IMR-90 (cell line): ENCODE results near the gene IFNA4. TPM values are rescaled to one million over a fixed set of nuclear protein-coding genes. Genes with fewer than 3 reads are reported as not detected.

Source experiments
- ATAC-seq: fragments of 200-7000 bp; cut with Tn5 transposase; 2 replicates; pipeline ENCODE4 v1.9.1; 2020; ENCODE audit warnings: low read depth, mild to moderate bottlenecking, moderate library complexity
- BruUV-seq: library from RNA; stranded (reverse); fragments of 400-500 nt; replicated peaks from 2 replicates; lab custom pipeline; 2021; lab: Mats Ljungman, UMichigan
- CTCF ChIA-PET: fragments of 300-600 bp; formaldehyde crosslinking; extraction: SDS; loops from one replicate; lab custom pipeline; 2021; ENCODE audit warnings: antibody characterized with exemption; lab: Yijun Ruan, JAX
- POLR2A ChIA-PET: fragments of 300-600 bp; sonication (Branson Sonifier 250); formaldehyde crosslinking; loops from one replicate; lab custom pipeline; 2022; ENCODE audit warnings: antibody characterized with exemption; ENCODE audit not compliant: unreplicated experiment; lab: Charles Lee
- DNase-seq: peaks from one replicate; pipeline ENCODE4 v3.0.0; 2013
- H2AFZ ChIP-seq: replicated peaks from 2 replicates; pipeline ENCODE3; 2013; ENCODE audit warnings: low read length, mild to moderate bottlenecking; ENCODE audit not compliant: poor library complexity
- H2AK5ac ChIP-seq: 2 replicates; pipeline ENCODE4 v1.6.1; 2013; ENCODE audit warnings: low read depth, low read length, inconsistent platforms
- H2AK9ac ChIP-seq: replicated peaks from 2 replicates; pipeline ENCODE3; 2013; ENCODE audit warnings: mild to moderate bottlenecking, low read depth, low read length, moderate library complexity; ENCODE audit not compliant: poor library complexity
- H2BK120ac ChIP-seq: 2 replicates; pipeline ENCODE4 v1.6.1; 2013; ENCODE audit warnings: low read depth, low read length, inconsistent platforms
- H2BK15ac ChIP-seq: 3 replicates; pipeline ENCODE4 v1.6.1; 2013; ENCODE audit warnings: low read depth, low read length, inconsistent platforms
- H2BK20ac ChIP-seq: 2 replicates; pipeline ENCODE4 v1.6.1; 2013; ENCODE audit warnings: low read depth, mild to moderate bottlenecking, inconsistent platforms, low read length, moderate library complexity
- H2BK5ac ChIP-seq: 2 replicates; pipeline ENCODE4 v1.6.1; 2013; ENCODE audit warnings: mild to moderate bottlenecking, low read depth, low read length, inconsistent platforms; ENCODE audit not compliant: poor library complexity, severe bottlenecking
- H3K14ac ChIP-seq: replicated peaks from 2 replicates; pipeline ENCODE4 v1.6.1; 2013; ENCODE audit warnings: low read depth, low read length, inconsistent platforms
- H3K18ac ChIP-seq: 2 replicates; pipeline ENCODE4 v1.6.1; 2013; ENCODE audit warnings: low read depth, low read length, control low read depth
- H3K23ac ChIP-seq: 2 replicates; pipeline ENCODE4 v1.6.1; 2013; ENCODE audit warnings: low read depth, low read length, inconsistent platforms
- H3K27ac ChIP-seq: 2 replicates; pipeline ENCODE4 v1.5.1; 2013; ENCODE audit warnings: mild to moderate bottlenecking, control low read depth, low read length; ENCODE audit not compliant: insufficient read depth
- H3K27me3 ChIP-seq: 2 replicates; pipeline ENCODE4 v1.6.1; 2013; ENCODE audit warnings: low read length; ENCODE audit not compliant: control insufficient read depth, insufficient read depth
- H3K36me3 ChIP-seq: 2 replicates; pipeline ENCODE4 v1.6.1; 2013; ENCODE audit warnings: low read length, mixed read lengths; ENCODE audit not compliant: control insufficient read depth, insufficient read depth
- H3K4ac ChIP-seq: 2 replicates; pipeline ENCODE4 v1.6.1; 2013; ENCODE audit warnings: low read depth, low read length, inconsistent platforms
- H3K4me1 ChIP-seq: 2 replicates; pipeline ENCODE4 v1.6.1; 2013; ENCODE audit warnings: low read length, mixed read lengths; ENCODE audit not compliant: control insufficient read depth, insufficient read depth
- H3K4me2 ChIP-seq: 2 replicates; pipeline ENCODE4 v1.6.1; 2013; ENCODE audit warnings: low read depth, mild to moderate bottlenecking, control low read depth, low read length, moderate library complexity
- H3K4me3 ChIP-seq: 2 replicates; pipeline ENCODE4 v1.5.1; 2013; ENCODE audit warnings: low read depth, mild to moderate bottlenecking, control low read depth, low read length, moderate library complexity; ENCODE audit not compliant: insufficient read depth
- H3K56ac ChIP-seq: 2 replicates; pipeline ENCODE4 v1.6.1; 2013; ENCODE audit warnings: low read length, inconsistent platforms; ENCODE audit not compliant: insufficient read depth; ENCODE audit errors: extremely low read depth
- H3K79me1 ChIP-seq, 2 experiments: 2 replicates each; pipeline ENCODE4 v1.6.1; 2013; ENCODE audit warnings: low read length in 2 of 2, inconsistent platforms in 1 of 2, low read depth in 1 of 2
- H3K9ac ChIP-seq: 2 replicates; pipeline ENCODE4 v1.6.1; 2013; ENCODE audit warnings: low read depth, low read length, control low read depth
- H3K9me1 ChIP-seq: 2 replicates; pipeline ENCODE4 v1.6.1; 2013; ENCODE audit warnings: low read length, inconsistent platforms; ENCODE audit not compliant: insufficient read depth
- H3K9me3 ChIP-seq: 2 replicates; pipeline ENCODE4 v1.6.1; 2013; ENCODE audit warnings: low read length; ENCODE audit not compliant: control insufficient read depth, insufficient read depth
- H4K20me1 ChIP-seq: 2 replicates; pipeline ENCODE4 v1.6.1; 2013; ENCODE audit warnings: low read length, inconsistent platforms; ENCODE audit not compliant: insufficient read depth
- H4K5ac ChIP-seq: 2 replicates; pipeline ENCODE4 v1.6.1; 2013; ENCODE audit warnings: mild to moderate bottlenecking, low read depth, low read length, control low read depth
- H4K8ac ChIP-seq, 2 experiments: 2 replicates each; pipeline ENCODE4 v1.6.1; 2013; ENCODE audit warnings: low read depth in 2 of 2, low read length in 2 of 2, control low read depth in 1 of 2, inconsistent platforms in 1 of 2
- H4K91ac ChIP-seq: 2 replicates; pipeline ENCODE4 v1.6.1; 2013; ENCODE audit warnings: low read depth, low read length, inconsistent platforms; ENCODE audit not compliant: insufficient read depth
- BHLHE40 ChIP-seq: fragments of 150-350 bp; IDR thresholded peaks from 2 replicates; pipeline ENCODE4 v1.6.1; 2016; ENCODE audit warnings: mild to moderate bottlenecking, low read depth, low read length
- CEBPB ChIP-seq: IDR thresholded peaks from 2 replicates; pipeline ENCODE4 v1.6.1; 2012; ENCODE audit warnings: low read depth, low read length, improper control_type of control experiment
- CHD1 ChIP-seq: IDR thresholded peaks from 2 replicates; pipeline ENCODE4 v1.6.1; 2012; ENCODE audit warnings: low read depth, low read length, improper control_type of control experiment
- FOS ChIP-seq: fragments of 150-350 bp; IDR thresholded peaks from 2 replicates; pipeline ENCODE4 v1.6.1; 2016; ENCODE audit warnings: low read depth, low read length
- MAFK ChIP-seq: IDR thresholded peaks from 2 replicates; pipeline ENCODE4 v1.6.1; 2012; ENCODE audit warnings: low read depth, low read length, improper control_type of control experiment
- MAZ ChIP-seq: IDR thresholded peaks from 2 replicates; pipeline ENCODE4 v1.6.1; 2012; ENCODE audit warnings: low read depth, mild to moderate bottlenecking, low read length, improper control_type of control experiment, moderate library complexity, borderline replicate concordance
- MXI1 ChIP-seq: IDR thresholded peaks from 2 replicates; pipeline ENCODE4 v1.6.1; 2012; ENCODE audit warnings: low read depth, mild to moderate bottlenecking, low read length, moderate library complexity, borderline replicate concordance
- NFE2L2 ChIP-seq: fragments of 150-350 bp; IDR thresholded peaks from 2 replicates; pipeline ENCODE4 v1.6.1; 2016; ENCODE audit warnings: low read depth, mild to moderate bottlenecking, low read length
- POLR2A ChIP-seq: IDR thresholded peaks from 2 replicates; pipeline ENCODE4 v1.6.1; 2012; ENCODE audit warnings: mild to moderate bottlenecking, low read depth, low read length
- RAD21 ChIP-seq: IDR thresholded peaks from 2 replicates; pipeline ENCODE4 v1.6.1; 2012; ENCODE audit warnings: low read length, improper control_type of control experiment
- RCOR1 ChIP-seq: IDR thresholded peaks from 2 replicates; pipeline ENCODE4 v1.6.1; 2012; ENCODE audit warnings: mild to moderate bottlenecking, low read length, improper control_type of control experiment; ENCODE audit not compliant: insufficient replicate concordance
- RFX5 ChIP-seq: IDR thresholded peaks from 2 replicates; pipeline ENCODE4 v1.8.0; 2012; ENCODE audit warnings: low read depth, mild to moderate bottlenecking, low read length, moderate library complexity
- SMC3 ChIP-seq: fragments of 150-350 bp; IDR thresholded peaks from 2 replicates; pipeline ENCODE4 v1.6.1; 2016; ENCODE audit warnings: low read depth, mild to moderate bottlenecking, antibody characterized with exemption, low read length, moderate library complexity
- WGBS, 2 experiments: methylation state at CpG; one replicate each; pipeline versions ENCODE4 v1.1.5 to v1.1.7; 2013; ENCODE audit warnings: missing lambda C conversion rate in 2 of 2; ENCODE audit not compliant: insufficient read length in 1 of 2; ENCODE audit errors: extremely low coverage in 2 of 2; 5-methylcytosine and 5-hydroxymethylcytosine counted together
- dilution Hi-C: fragments of 300-500 bp; cut with HindIII; formaldehyde crosslinking; loops from one replicate; pipeline ENCODE4 v1.14.3; 2018; ENCODE audit warnings: low sequenced_read_pairs; ENCODE audit not compliant: unreplicated experiment
- in situ Hi-C: fragments of 300-500 bp; cut with MboI; formaldehyde crosslinking; loops from 3 replicates; pipeline ENCODE4 v1.14.3; 2019; ENCODE audit warnings: low sequenced_read_pairs, inconsistent platforms, mixed read lengths
- intact Hi-C: fragments of 100-400 bp; cut with micrococcal nuclease; formaldehyde crosslinking; loops from 2 replicates; pipeline ENCODE4 v1.10.0; 2022
- polyA plus RNA-seq, 3 experiments: library from polyadenylated mRNA; depleted of rRNA; stranded (reverse); fragments of >200 nt; gene quantifications; 2 replicates each; pipeline ENCODE4 v1.2.3, GENCODE V29; 2012; ENCODE audit warnings: low replicate concordance in 1 of 3
- total RNA-seq: library from RNA; depleted of rRNA; stranded (reverse); fragments of >200 nt; gene quantifications from 2 replicates; pipeline ENCODE4 v1.2.3, GENCODE V29; 2012
- TF ChIP-seq, protein P1 (sequence below): fragments of 150-350 bp; IDR thresholded peaks from 2 replicates; pipeline ENCODE4 v1.6.1; 2016; ENCODE audit warnings: low read depth, mild to moderate bottlenecking, low read length, moderate library complexity, borderline replicate concordance
- TF ChIP-seq, protein P2 (sequence below): conservative IDR thresholded peaks from 2 replicates; pipeline ENCODE4 v1.5.1; 2012; ENCODE audit warnings: mild to moderate bottlenecking, low read depth, low read length, improper control_type of control experiment
- TF ChIP-seq, protein P3 (sequence below): fragments of 150-350 bp; IDR thresholded peaks from 2 replicates; pipeline ENCODE4 v1.6.1; 2017; ENCODE audit warnings: mild to moderate bottlenecking, antibody characterized with exemption, low read length, low read depth

Gene IFNA4
- total and polyA plus RNA-seq, 2 of the 4 experiments (the other 2 are of a cell fraction), result not detected

DNA sequence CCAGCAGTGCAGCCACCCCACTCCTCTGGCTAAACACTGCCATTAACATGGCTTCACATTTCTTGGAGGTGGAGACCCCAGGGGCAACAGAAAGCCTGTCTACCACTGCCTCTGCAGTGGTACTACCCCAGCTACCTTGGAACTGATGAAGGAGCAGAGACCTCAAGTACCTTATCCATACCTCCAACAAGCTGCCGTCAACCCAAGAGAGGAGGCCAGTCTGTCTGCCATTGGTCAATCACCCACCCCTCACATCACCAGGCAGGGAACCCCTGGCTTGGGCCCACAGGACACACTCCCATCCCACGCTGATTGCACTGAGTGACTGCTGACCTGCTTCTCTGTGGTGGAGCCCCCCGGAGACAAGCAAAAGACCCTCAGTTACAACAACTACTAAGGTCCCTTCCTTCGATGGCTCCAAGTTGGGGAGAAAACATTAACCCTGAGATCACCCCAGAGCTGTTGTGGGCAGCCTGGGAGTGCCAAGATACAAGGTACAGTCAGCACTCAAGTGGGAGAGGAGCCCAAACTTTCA lies 46.8 kb upstream of the IFNA4 start:
- Histone ChIP-seq H3K18ac (no peak overlapping the region), H2BK15ac (no peak overlapping the region), H3K4me1 (no peaks in the 10 kb centered on the region), H3K79me1 (no peaks in the 10 kb centered on the region), H3K9me1 (no peaks in the 10 kb centered on the region), H3K14ac (no peak overlapping the region), H3K36me3 (no peaks in the 10 kb centered on the region), H2AK9ac (no peak overlapping the region), H2BK5ac (no peak overlapping the region), H3K56ac (no peak overlapping the region), H3K4ac (no peak overlapping the region), H2AK5ac (no peak overlapping the region), H3K4me2 (no peak overlapping the region), H4K91ac (no peak overlapping the region), H2BK20ac (no peak overlapping the region), H4K20me1 (no peaks in the 10 kb centered on the region), H3K9ac (no peak overlapping the region), H2BK120ac (no peak overlapping the region), H2AFZ (no peak overlapping the region), H3K27me3 (peaks cover 2% of the 10 kb centered on the region; the same call in 1 of the 2 replicates), H3K9me3 (no peaks in the 10 kb centered on the region), H3K23ac (no peak overlapping the region), H4K8ac (no peak overlapping the region), H3K27ac (no peak overlapping the region), H4K5ac (no peak overlapping the region), H3K4me3 (no peak overlapping the region)
- dilution Hi-C loops (no loop called here), intact Hi-C loops (no loop called here), in situ Hi-C loops (no loop called here)
- no peak for ATAC-seq
- TF ChIP-seq BHLHE40 (no peak), MXI1 (no peak), RAD21 (no peak), RFX5 (no peak), CEBPB (no peak), POLR2A (no peak), MAZ (no peak), NFE2L2 (no peak), MAFK (no peak), SMC3 (no peak), CHD1 (no peak), RCOR1 (no peak), FOS (no peak)
- TF ChIP-seq, protein P1, sequence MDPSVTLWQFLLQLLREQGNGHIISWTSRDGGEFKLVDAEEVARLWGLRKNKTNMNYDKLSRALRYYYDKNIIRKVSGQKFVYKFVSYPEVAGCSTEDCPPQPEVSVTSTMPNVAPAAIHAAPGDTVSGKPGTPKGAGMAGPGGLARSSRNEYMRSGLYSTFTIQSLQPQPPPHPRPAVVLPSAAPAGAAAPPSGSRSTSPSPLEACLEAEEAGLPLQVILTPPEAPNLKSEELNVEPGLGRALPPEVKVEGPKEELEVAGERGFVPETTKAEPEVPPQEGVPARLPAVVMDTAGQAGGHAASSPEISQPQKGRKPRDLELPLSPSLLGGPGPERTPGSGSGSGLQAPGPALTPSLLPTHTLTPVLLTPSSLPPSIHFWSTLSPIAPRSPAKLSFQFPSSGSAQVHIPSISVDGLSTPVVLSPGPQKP, result no peak
- TF ChIP-seq, protein P2, sequence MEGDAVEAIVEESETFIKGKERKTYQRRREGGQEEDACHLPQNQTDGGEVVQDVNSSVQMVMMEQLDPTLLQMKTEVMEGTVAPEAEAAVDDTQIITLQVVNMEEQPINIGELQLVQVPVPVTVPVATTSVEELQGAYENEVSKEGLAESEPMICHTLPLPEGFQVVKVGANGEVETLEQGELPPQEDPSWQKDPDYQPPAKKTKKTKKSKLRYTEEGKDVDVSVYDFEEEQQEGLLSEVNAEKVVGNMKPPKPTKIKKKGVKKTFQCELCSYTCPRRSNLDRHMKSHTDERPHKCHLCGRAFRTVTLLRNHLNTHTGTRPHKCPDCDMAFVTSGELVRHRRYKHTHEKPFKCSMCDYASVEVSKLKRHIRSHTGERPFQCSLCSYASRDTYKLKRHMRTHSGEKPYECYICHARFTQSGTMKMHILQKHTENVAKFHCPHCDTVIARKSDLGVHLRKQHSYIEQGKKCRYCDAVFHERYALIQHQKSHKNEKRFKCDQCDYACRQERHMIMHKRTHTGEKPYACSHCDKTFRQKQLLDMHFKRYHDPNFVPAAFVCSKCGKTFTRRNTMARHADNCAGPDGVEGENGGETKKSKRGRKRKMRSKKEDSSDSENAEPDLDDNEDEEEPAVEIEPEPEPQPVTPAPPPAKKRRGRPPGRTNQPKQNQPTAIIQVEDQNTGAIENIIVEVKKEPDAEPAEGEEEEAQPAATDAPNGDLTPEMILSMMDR, result no peak
- TF ChIP-seq, protein P3, sequence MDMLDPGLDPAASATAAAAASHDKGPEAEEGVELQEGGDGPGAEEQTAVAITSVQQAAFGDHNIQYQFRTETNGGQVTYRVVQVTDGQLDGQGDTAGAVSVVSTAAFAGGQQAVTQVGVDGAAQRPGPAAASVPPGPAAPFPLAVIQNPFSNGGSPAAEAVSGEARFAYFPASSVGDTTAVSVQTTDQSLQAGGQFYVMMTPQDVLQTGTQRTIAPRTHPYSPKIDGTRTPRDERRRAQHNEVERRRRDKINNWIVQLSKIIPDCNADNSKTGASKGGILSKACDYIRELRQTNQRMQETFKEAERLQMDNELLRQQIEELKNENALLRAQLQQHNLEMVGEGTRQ, result no peak
- DNase-seq, result no peak
- CTCF ChIA-PET, result interaction anchor here (2.3 kb wide), 1 partner anchor 19 kb away, joined by 10 read pairs; no protein-coding TSS in a partner anchor
- 20% methylated on average over 1 of the region's 4 CpGs; no CpG with 5 or more reads in 1 of the 2 experiments for WGBS, 2 experiments
- no TSS peak for BruUV-seq
- POLR2A ChIA-PET, result no interaction called here
